Head of caudate nucleus (tissue), 42 donors: ENCODE results near the gene RNF141.

Source experiments
- DNase-seq, 42 donors: peaks; one replicate each; pipeline versions ENCODE4 v3.0.0 to v3.0.0-alpha.2; 2020 to 2021; ENCODE audit warnings: mixed read lengths in 7 of 42
- intact Hi-C: fragments of 100-400 bp; cut with DNase I; formaldehyde crosslinking; loops from one replicate; pipeline ENCODE4 v1.15.0; 2022

Gene RNF141

GRCh38 chr11:10476927-10477689, 63.9 kb downstream of the RNF141 start:
- DNase-seq: peak in 10 of 42 donors; percentile 6 to 47 (median 22)
- intact Hi-C loops: no loop called here

GRCh38 chr11:10476342-10476741, 64.6 kb downstream of the RNF141 start:
- DNase-seq: peak in 4 of 42 donors; percentile 1 to 14 (median 3)
- intact Hi-C loops: no loop called here

GRCh38 chr11:10474551-10474950, 66.4 kb downstream of the RNF141 start:
- intact Hi-C loops: no loop called here
- peak in 8 of 42 donors; percentile 1 to 22 (median 10) for DNase-seq

- intact Hi-C loops: no loop called here
- peak in 7 of 42 donors; percentile 1 to 15 (median 5) for DNase-seq
These were observed 67.6 kb downstream of the RNF141 start for GRCh38 chr11:10473371-10473770.

GRCh38 chr11:10462746-10463300, 78.2 kb downstream of the RNF141 start:
- DNase-seq: peak in 2 of 42 donors; percentile 5 to 15
- intact Hi-C loops: no loop called here
